Fibroblast of lung (primary cell): ENCODE results near the gene GZMB. TPM values are rescaled to one million over a fixed set of nuclear protein-coding genes. Genes with fewer than 3 reads are reported as not detected.

ENCODE experiments used
- DNase-seq, 2 donors: peaks; one replicate each; pipeline versions ENCODE4 v3.0.0 to v3.0.0-alpha.2; 2010; ENCODE audit warnings: low read depth in 2 of 2
- H2AFZ ChIP-seq: 2 replicates; pipeline ENCODE4 v1.5.1; 2012; ENCODE audit warnings: low read length, control low read depth, inconsistent platforms
- H3K27ac ChIP-seq: 2 replicates; pipeline ENCODE4 v1.5.1; 2011; ENCODE audit warnings: low read length, control low read depth; ENCODE audit not compliant: insufficient read depth
- H3K27me3 ChIP-seq: 2 replicates; pipeline ENCODE4 v1.5.1; 2011; ENCODE audit warnings: mild to moderate bottlenecking, low read length; ENCODE audit not compliant: control insufficient read depth, insufficient read depth
- H3K36me3 ChIP-seq: 2 replicates; pipeline ENCODE4 v1.5.1; 2011; ENCODE audit warnings: low read length; ENCODE audit not compliant: control insufficient read depth, insufficient read depth
- H3K4me1 ChIP-seq: 2 replicates; pipeline ENCODE4 v1.5.1; 2011; ENCODE audit warnings: low read length; ENCODE audit not compliant: control insufficient read depth, insufficient read depth; ENCODE audit errors: extremely low read depth
- H3K4me2 ChIP-seq: 2 replicates; pipeline ENCODE4 v1.5.1; 2011; ENCODE audit warnings: low read length, control low read depth; ENCODE audit not compliant: insufficient read depth; ENCODE audit errors: extremely low read depth
- H3K4me3 ChIP-seq, 4 experiments: fragments of 200-600 bp in 1 of 4; sonication (generic) in 1 of 4; replicated peaks in 1 of 4; 2 replicates each; pipeline ENCODE4 v1.5.1; 2011 to 2016; ENCODE audit warnings: low read length in 4 of 4, low read depth in 3 of 4, mild to moderate bottlenecking in 3 of 4, control low read depth in 2 of 4, inconsistent platforms in 1 of 4, mixed read lengths in 1 of 4; ENCODE audit not compliant: insufficient read depth in 1 of 4; ENCODE audit errors: control extremely low read depth in 1 of 4
- H3K79me2 ChIP-seq: 2 replicates; pipeline ENCODE4 v1.5.1; 2012; ENCODE audit warnings: mild to moderate bottlenecking, low read length, inconsistent platforms; ENCODE audit not compliant: control insufficient read depth, insufficient read depth
- H3K9ac ChIP-seq: 2 replicates; pipeline ENCODE4 v1.5.1; 2011; ENCODE audit warnings: mild to moderate bottlenecking, low read length, control low read depth; ENCODE audit not compliant: insufficient read depth
- H3K9me3 ChIP-seq: 2 replicates; pipeline ENCODE4 v1.5.1; 2012; ENCODE audit warnings: low read depth, low read length; ENCODE audit not compliant: control insufficient read depth, insufficient read depth
- H4K20me1 ChIP-seq: 2 replicates; pipeline ENCODE4 v1.5.1; 2011; ENCODE audit warnings: low read length; ENCODE audit not compliant: control insufficient read depth, insufficient read depth; ENCODE audit errors: extremely low read depth
- CTCF ChIP-seq, 2 donors: IDR thresholded peaks in 1 of 2; conservative IDR thresholded peaks in 1 of 2; 1 replicate in 1 of 2; 2 replicates in 1 of 2; pipeline ENCODE4 v1.5.1; 2011 to 2012; ENCODE audit warnings: low read length in 2 of 2, control low read depth in 1 of 2, inconsistent platforms in 1 of 2, low read depth in 1 of 2, mild to moderate bottlenecking in 1 of 2
- EZH2 ChIP-seq: IDR thresholded peaks from 2 replicates; pipeline ENCODE4 v1.5.1; 2012; ENCODE audit warnings: low read length, control low read depth, mild to moderate bottlenecking; ENCODE audit errors: missing control alignments
- polyA plus RNA-seq, 2 donors: library from polyadenylated mRNA; depleted of rRNA in 1 of 2; stranded (reverse) in 1 of 2; unstranded in 1 of 2; fragments of >200 nt; gene quantifications; 2 replicates each; pipeline ENCODE4 v1.2.1, GENCODE V29; 2011 to 2012; ENCODE audit warnings: missing spikeins in 1 of 2
- total RNA-seq: library from RNA; depleted of rRNA; stranded (reverse); fragments of >200 nt; gene quantifications from 2 replicates; pipeline ENCODE4 v1.2.1, GENCODE V29; 2014

GZMB gene
- total and polyA plus RNA-seq, 2 donors (not counting 1 experiment from before 2014, with no cell fraction given) = not detected

GRCh38 chr14:24630872-24631477 is 3.0 kb downstream of the GZMB start:
- peak in 1 of 2 donors; percentile 3 for DNase-seq
- Histone ChIP-seq H3K4me2 (no peak overlapping the region), H3K79me2 (no peaks in the 10 kb centered on the region), H3K4me1 (no peaks in the 10 kb centered on the region), H3K27ac (no peak overlapping the region), H3K27me3 (no peaks in the 10 kb centered on the region), H4K20me1 (no peaks in the 10 kb centered on the region), H3K4me3 (no peak overlapping the region), H3K36me3 (no peaks in the 10 kb centered on the region), H3K9me3 (no peaks in the 10 kb centered on the region), H3K9ac (no peak overlapping the region), H2AFZ (no peak overlapping the region)
- TF ChIP-seq EZH2 = no peak

DNA sequence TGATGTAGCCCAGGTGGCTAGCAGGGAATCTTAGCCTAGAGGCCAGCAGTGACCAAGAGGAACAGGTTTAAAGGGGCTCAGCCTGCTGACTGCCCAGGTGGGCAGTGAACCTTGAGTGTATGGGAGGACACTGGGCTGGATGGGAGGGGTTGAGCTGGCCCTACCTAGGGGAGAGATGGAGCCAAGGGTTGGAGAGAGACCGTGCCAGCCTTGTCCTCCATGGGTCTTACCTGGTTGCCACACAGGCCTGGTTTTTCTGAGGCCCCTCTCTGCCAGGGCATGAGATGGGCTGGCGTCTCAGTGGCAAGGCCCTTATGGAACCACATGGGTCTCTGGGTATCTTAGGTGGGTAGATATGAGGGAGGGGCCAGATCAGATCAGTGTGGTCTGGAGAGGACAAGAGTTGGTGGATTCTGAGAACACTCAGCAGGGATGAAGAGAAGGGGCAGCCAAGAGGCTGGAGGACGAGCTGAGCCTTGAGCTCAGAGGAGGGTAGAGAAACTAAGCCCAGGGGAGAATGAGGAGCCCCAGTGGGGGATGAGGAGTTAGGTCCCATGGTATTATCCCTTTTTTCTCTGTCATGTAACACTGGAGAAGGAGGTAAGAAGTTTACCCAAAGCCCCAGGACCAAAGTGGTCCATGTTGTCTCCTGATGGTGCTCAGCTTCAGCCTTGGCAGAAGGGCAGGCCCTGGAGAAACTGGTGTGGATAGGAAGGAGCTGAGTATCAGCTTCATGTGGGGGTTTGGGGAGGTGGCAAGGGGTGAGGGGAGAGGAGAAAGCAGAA is 3.7 kb downstream of the GZMB start:
- H3K4me1 ChIP-seq = no peaks in the 10 kb centered on the region
- no peak overlapping the region for H3K27ac ChIP-seq
- H3K36me3 ChIP-seq = no peaks in the 10 kb centered on the region
- H3K4me2 ChIP-seq = no peak overlapping the region
- DNase-seq = no peak
- H4K20me1 ChIP-seq = no peaks in the 10 kb centered on the region
- no peak overlapping the region for H3K9ac ChIP-seq
- no peaks in the 10 kb centered on the region for H3K9me3 ChIP-seq
- no peak overlapping the region for H3K4me3 ChIP-seq
- H3K79me2 ChIP-seq = no peaks in the 10 kb centered on the region
- H3K27me3 ChIP-seq = no peaks in the 10 kb centered on the region
- no peak for TF ChIP-seq CTCF (conservative IDR thresholded peaks at IDR 0.05 in 1 of 2, IDR thresholded peaks at IDR 0.05 in 1 of 2; ENCODE audit: low read depth in 1 of 2, low read length in 2 of 2)
- no peak for TF ChIP-seq EZH2
- no peak overlapping the region for H2AFZ ChIP-seq

DNA sequence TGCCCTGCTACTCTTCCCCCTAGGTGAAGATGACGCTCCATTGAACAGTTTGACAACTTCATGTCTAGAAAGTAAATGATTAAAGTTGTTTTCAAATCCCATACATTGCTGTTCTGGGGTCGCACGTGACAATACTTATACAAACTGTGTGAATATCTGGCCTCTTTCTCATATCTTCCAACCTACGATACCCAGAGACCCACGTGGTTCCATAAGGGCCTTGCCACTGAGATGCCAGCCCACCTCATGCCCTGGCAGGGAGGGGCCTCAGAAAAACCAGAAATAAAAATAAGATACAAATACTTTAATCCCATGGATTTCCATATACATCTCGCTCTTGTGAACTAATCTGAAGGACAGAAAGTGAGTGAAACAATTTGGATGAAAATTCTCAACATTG is 4.5 kb downstream of the GZMB start:
- Histone ChIP-seq H3K9me3 (no peaks in the 10 kb centered on the region), H3K4me2 (no peak overlapping the region), H4K20me1 (no peaks in the 10 kb centered on the region), H3K36me3 (no peaks in the 10 kb centered on the region), H3K9ac (no peak overlapping the region), H3K4me1 (no peaks in the 10 kb centered on the region), H3K27ac (no peak overlapping the region), H3K79me2 (no peaks in the 10 kb centered on the region), H3K4me3 (no peak overlapping the region), H3K27me3 (no peaks in the 10 kb centered on the region), H2AFZ (no peak overlapping the region)
- no peak for TF ChIP-seq CTCF (conservative IDR thresholded peaks at IDR 0.05 in 1 of 2, IDR thresholded peaks at IDR 0.05 in 1 of 2; ENCODE audit: low read depth in 1 of 2, low read length in 2 of 2)
- no peak for TF ChIP-seq EZH2
- no peak for DNase-seq
